IPS-11a (cell line): ENCODE data around the gene DNAH6.

Source experiments
- H3K4me3 ChIP-seq: one replicate; pipeline ENCODE4 v1.5.1; 2013; ENCODE audit warnings: low read depth, low read length, control low read depth

DNAH6 gene

GRCh38 chr2:84830758-84831500 is 314.6 kb downstream of the DNAH6 start:
- H3K4me3 ChIP-seq, result no peak overlapping the region

- H3K4me3 ChIP-seq, result no peak overlapping the region
Measured at GRCh38 chr2:84832772-84833461, 316.6 kb downstream of the DNAH6 start.

- no peak overlapping the region for H3K4me3 ChIP-seq
Measured at GRCh38 chr2:84833481-84834150, 317.3 kb downstream of the DNAH6 start.

- no peak overlapping the region for H3K4me3 ChIP-seq
Measured at GRCh38 chr2:84836215-84836614, 319.9 kb downstream of the DNAH6 start.

- no peak overlapping the region for H3K4me3 ChIP-seq
Measured at GRCh38 chr2:84838434-84839145, 322.3 kb downstream of the DNAH6 start.

- H3K4me3 ChIP-seq, result no peak overlapping the region
Measured at GRCh38 chr2:84839851-84840250, 323.6 kb downstream of the DNAH6 start.

- H3K4me3 ChIP-seq, result no peak overlapping the region
Measured at GRCh38 chr2:84840306-84840705, 324.0 kb downstream of the DNAH6 start.

GRCh38 chr2:84841577-84841976 is 325.3 kb downstream of the DNAH6 start:
- no peak overlapping the region for H3K4me3 ChIP-seq

GRCh38 chr2:84844141-84844540 is 327.8 kb downstream of the DNAH6 start:
- no peak overlapping the region for H3K4me3 ChIP-seq

- no peak overlapping the region for H3K4me3 ChIP-seq
Measured at GRCh38 chr2:84846041-84846663, 329.9 kb downstream of the DNAH6 start.

GRCh38 chr2:84846741-84847142 is 330.4 kb downstream of the DNAH6 start:
- no peak overlapping the region for H3K4me3 ChIP-seq

GRCh38 chr2:84847326-84848050 is 331.2 kb downstream of the DNAH6 start:
- H3K4me3 ChIP-seq, result no peak overlapping the region

GRCh38 chr2:84849271-84849952 is 333.1 kb downstream of the DNAH6 start:
- no peak overlapping the region for H3K4me3 ChIP-seq

GRCh38 chr2:84850471-84850870 is 334.2 kb downstream of the DNAH6 start:
- H3K4me3 ChIP-seq, result no peak overlapping the region

GRCh38 chr2:84851876-84852275 is 335.6 kb downstream of the DNAH6 start:
- no peak overlapping the region for H3K4me3 ChIP-seq

- no peak overlapping the region for H3K4me3 ChIP-seq
Measured at GRCh38 chr2:84854850-84855249, 338.6 kb downstream of the DNAH6 start.

- no peak overlapping the region for H3K4me3 ChIP-seq
Measured at GRCh38 chr2:84855731-84856130, 339.4 kb downstream of the DNAH6 start.

GRCh38 chr2:84856787-84857186 is 340.5 kb downstream of the DNAH6 start:
- H3K4me3 ChIP-seq, result no peak overlapping the region

- H3K4me3 ChIP-seq, result no peak overlapping the region
Measured at GRCh38 chr2:84857566-84857965, 341.3 kb downstream of the DNAH6 start.

GRCh38 chr2:84858123-84858522 is 341.8 kb downstream of the DNAH6 start:
- H3K4me3 ChIP-seq, result no peak overlapping the region
